Left ventricle myocardium inferior (tissue), 1 donor: ENCODE data around the gene ASIC4. TPM values are rescaled to one million over a fixed set of nuclear protein-coding genes. Genes with fewer than 3 reads are reported as not detected.

Experiments used
- DNase-seq: peaks from one replicate; pipeline ENCODE4 v3.0.0-alpha.2; 2020
- H3K27ac ChIP-seq: fragments of 200-600 bp; replicated peaks from 2 replicates; pipeline ENCODE4 v1.8.0; 2021
- H3K27me3 ChIP-seq: fragments of 200-600 bp; 2 replicates; pipeline ENCODE4 v1.8.0; 2021; ENCODE audit warnings: low read depth
- H3K36me3 ChIP-seq: fragments of 200-600 bp; 2 replicates; pipeline ENCODE4 v1.8.0; 2021
- H3K4me1 ChIP-seq: fragments of 200-600 bp; 2 replicates; pipeline ENCODE4 v1.8.0; 2021
- H3K4me3 ChIP-seq: fragments of 200-600 bp; 2 replicates; pipeline ENCODE4 v1.8.0; 2021; ENCODE audit warnings: mild to moderate bottlenecking, moderate library complexity
- H3K9me3 ChIP-seq: fragments of 200-600 bp; replicated peaks from 2 replicates; pipeline ENCODE4 v1.8.0; 2021
- intact Hi-C: fragments of 100-400 bp; cut with micrococcal nuclease; formaldehyde crosslinking; loops from one replicate; pipeline ENCODE4 v1.11.0; 2022
- long read RNA-seq: library from polyadenylated mRNA; unstranded; transcript quantifications from one replicate; pipeline ENCODE4 v2.0.0, GENCODE V29; 2021
- total RNA-seq: library from RNA; stranded (reverse); fragmentation: NEBNext Ultra II Directional; extraction: Animal tissue kit (Norgen Biotek cat#: 25700); gene quantifications from one replicate; pipeline ENCODE4 v1.2.1, GENCODE V29; 2021
- TF ChIP-seq, protein P1 (sequence below): fragments of 200-600 bp; IDR thresholded peaks from 2 replicates; pipeline ENCODE4 v1.8.0; 2021; ENCODE audit warnings: antibody characterized with exemption, mild to moderate bottlenecking, borderline replicate concordance
- donor health status: DM: no; HTN: yes; CAD: no; lungs with severe emphysema.

Gene ASIC4, protein sequence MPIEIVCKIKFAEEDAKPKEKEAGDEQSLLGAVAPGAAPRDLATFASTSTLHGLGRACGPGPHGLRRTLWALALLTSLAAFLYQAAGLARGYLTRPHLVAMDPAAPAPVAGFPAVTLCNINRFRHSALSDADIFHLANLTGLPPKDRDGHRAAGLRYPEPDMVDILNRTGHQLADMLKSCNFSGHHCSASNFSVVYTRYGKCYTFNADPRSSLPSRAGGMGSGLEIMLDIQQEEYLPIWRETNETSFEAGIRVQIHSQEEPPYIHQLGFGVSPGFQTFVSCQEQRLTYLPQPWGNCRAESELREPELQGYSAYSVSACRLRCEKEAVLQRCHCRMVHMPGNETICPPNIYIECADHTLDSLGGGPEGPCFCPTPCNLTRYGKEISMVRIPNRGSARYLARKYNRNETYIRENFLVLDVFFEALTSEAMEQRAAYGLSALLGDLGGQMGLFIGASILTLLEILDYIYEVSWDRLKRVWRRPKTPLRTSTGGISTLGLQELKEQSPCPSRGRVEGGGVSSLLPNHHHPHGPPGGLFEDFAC
- not detected for total RNA-seq
- long read RNA-seq = 0 reads

DNA sequence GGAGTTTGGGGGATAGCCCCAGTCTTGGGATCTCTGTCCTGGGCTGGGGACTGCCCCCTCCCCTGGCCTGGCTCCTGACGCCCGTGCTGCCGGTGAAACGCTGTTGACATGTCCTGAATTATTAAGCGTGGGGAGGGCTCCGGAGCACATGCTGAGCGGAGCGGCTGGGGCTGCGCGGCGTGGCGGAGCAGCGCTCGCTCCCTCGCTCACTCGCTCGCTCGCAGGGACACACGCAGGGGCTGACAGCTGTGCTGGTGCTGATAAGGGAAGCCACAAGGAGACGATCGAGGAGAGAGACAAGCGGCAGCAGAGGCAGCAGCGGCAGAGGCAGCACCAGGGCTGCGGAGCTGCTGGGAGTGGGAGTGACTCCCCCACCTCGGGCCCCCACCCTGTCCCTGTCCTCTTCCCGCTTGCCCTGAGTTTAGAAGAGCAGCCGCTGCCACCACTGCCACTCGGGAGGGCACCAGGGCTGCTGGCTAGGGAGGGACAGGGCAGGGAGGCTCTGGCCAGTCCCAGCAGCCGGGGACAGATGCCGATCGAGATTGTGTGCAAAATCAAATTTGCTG, at the start of gene ASIC4:
Gene ASIC4, plus strand, starts transcription at position 287 of the 566 bp plus-strand sequence. Its CDS starts 243 bp downstream, at position 530.
- no peaks in the 10 kb centered on the region for H3K36me3 ChIP-seq
- peaks cover 26% of the 10 kb centered on the region for H3K4me1 ChIP-seq
- H3K4me3 ChIP-seq = peak within 1 kb of the TSS; percentile 43
- intact Hi-C loops = no loop called here
- H3K27ac ChIP-seq = no peak within 1 kb of the TSS
- H3K27me3 ChIP-seq = peaks cover 96% of the 10 kb centered on the region
- H3K9me3 ChIP-seq = no peaks in the 10 kb centered on the region
- TF ChIP-seq, protein P1, sequence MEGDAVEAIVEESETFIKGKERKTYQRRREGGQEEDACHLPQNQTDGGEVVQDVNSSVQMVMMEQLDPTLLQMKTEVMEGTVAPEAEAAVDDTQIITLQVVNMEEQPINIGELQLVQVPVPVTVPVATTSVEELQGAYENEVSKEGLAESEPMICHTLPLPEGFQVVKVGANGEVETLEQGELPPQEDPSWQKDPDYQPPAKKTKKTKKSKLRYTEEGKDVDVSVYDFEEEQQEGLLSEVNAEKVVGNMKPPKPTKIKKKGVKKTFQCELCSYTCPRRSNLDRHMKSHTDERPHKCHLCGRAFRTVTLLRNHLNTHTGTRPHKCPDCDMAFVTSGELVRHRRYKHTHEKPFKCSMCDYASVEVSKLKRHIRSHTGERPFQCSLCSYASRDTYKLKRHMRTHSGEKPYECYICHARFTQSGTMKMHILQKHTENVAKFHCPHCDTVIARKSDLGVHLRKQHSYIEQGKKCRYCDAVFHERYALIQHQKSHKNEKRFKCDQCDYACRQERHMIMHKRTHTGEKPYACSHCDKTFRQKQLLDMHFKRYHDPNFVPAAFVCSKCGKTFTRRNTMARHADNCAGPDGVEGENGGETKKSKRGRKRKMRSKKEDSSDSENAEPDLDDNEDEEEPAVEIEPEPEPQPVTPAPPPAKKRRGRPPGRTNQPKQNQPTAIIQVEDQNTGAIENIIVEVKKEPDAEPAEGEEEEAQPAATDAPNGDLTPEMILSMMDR = no peak
- DNase-seq = no peak

DNA sequence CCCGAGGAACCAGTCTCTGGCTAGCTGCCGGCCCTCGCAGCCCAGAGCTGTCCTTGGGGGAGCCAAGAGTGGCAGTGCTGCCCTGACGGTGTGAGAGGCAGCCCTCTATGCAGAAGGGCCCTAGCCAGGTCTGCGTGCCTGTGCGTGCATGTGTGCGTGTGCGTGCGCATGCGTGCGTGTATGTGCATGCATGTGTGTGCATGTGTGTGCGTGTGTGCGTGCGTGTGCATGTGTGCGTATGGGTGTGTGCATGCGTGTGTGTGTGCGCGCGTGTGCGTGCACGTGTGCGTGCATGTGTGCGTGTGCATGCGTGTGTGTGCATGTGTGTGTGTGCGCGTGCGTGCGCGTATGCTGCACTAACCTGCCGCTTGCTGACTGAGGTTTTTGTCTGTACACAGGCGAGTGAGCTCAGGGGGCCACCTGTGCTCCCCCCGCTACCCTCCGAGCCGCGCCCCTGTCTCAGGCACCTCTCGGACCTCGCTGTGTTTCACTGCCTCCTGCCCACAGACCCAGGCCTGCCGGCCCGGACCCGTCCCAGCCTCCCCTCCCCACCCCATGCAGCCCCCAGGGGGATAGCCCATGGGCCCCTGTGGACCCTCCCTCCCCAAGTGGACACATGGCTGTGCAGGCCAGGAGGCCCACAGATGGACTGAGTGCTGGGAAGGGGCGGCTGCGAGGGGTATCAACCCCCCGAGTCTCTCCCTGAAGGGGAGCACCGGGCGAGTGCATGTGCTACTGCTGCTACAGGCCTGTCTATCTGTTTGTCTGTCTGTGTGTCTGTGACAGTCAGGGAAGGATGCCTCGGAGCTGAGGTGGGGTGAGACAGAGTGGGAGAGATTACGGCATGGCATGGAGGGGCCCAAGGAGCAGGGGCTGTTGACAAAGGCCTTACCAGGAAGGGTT, 48.4 kb upstream of the ASIC4 start:
- TF ChIP-seq, protein P1 = no peak
- H3K36me3 ChIP-seq = peaks cover 14% of the 10 kb centered on the region
- peak overlapping the region; percentile 17 for H3K4me3 ChIP-seq
- no peak for DNase-seq
- peaks cover 82% of the 10 kb centered on the region for H3K4me1 ChIP-seq
- H3K27ac ChIP-seq = peak overlapping the region; percentile 62
- H3K27me3 ChIP-seq = peaks cover 5% of the 10 kb centered on the region
- no peaks in the 10 kb centered on the region for H3K9me3 ChIP-seq
- intact Hi-C loops = no loop called here

DNA sequence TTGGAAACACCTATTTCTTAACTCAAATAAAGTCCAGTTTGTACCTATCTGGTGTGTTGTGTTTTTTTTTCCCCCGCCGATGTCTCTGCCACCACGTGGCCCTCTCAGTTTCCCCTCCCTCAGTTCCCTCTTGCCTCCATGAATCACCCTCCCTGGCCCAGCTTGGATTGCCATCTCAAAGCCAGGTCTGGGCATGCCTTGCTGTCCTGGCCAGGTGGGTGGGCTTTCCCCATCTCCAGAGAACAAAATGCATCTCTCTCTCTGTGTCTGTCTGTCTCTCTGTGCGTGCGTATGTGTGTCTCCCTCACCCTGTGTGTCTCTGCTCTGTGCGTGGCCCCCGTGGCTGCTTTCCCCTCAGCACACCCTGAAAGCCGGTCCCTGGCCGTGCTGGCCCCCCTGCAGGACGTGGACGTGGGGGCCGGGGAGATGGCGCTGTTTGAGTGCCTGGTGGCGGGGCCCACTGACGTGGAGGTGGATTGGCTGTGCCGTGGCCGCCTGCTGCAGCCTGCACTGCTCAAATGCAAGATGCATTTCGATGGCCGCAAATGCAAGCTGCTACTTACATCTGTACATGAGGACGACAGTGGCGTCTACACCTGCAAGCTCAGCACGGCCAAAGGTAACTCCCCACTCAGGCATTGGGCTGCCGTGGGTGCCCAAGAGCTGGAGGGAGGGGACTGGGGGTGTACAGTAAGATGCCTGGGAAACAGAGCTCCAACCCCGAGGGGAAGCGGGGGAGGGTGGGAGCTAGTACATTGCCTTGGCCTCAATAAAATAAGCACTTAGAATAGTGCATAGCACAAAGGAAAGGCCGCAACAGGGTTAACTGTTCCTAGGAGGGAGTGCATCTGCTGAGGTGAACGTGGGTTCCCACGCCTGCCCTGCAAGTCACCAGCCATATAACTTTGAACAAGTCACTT, 47.2 kb upstream of the ASIC4 start:
- peaks cover 77% of the 10 kb centered on the region for H3K4me1 ChIP-seq
- intact Hi-C loops = no loop called here
- H3K27me3 ChIP-seq = peaks cover 4% of the 10 kb centered on the region
- peaks cover 12% of the 10 kb centered on the region for H3K36me3 ChIP-seq
- no peaks in the 10 kb centered on the region for H3K9me3 ChIP-seq
- no peak overlapping the region for H3K4me3 ChIP-seq
- DNase-seq = no peak
- TF ChIP-seq, protein P1 = no peak
- peak overlapping the region; percentile 62 for H3K27ac ChIP-seq

DNA sequence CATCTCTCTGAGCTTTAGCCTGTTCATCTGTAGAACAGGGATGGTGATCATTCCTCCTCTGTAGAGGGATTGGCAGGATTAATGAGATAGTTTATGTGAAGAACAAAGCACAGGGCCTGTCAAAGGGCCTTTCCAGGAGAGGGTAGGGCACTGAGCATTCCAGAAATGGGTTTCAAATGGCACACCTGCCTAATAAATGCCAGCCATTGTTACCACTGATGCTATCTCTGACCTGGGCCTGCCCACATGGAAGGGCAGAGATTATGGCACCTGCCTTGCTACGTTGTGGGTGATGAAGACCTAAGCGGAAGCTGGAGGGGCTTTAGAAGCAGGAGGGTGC, 46.6 kb upstream of the ASIC4 start:
- H3K4me3 ChIP-seq = no peak overlapping the region
- H3K9me3 ChIP-seq = no peaks in the 10 kb centered on the region
- peak overlapping the region; percentile 62 for H3K27ac ChIP-seq
- intact Hi-C loops = no loop called here
- DNase-seq = no peak
- peaks cover 6% of the 10 kb centered on the region for H3K36me3 ChIP-seq
- TF ChIP-seq, protein P1 = no peak
- peaks cover 4% of the 10 kb centered on the region for H3K27me3 ChIP-seq
- peaks cover 71% of the 10 kb centered on the region for H3K4me1 ChIP-seq
